HUES48 (cell line): ENCODE data around the gene ATXN1.

Experiments
- H3K27ac ChIP-seq: one replicate; pipeline ENCODE4 v1.7.0; 2013; ENCODE audit warnings: low read depth, low read length, inconsistent platforms
- H3K27me3 ChIP-seq: 2 replicates; pipeline ENCODE4 v1.6.1; 2013; ENCODE audit warnings: mild to moderate bottlenecking, low read length; ENCODE audit not compliant: control insufficient read depth, insufficient read depth
- H3K36me3 ChIP-seq: 2 replicates; pipeline ENCODE4 v1.6.1; 2013; ENCODE audit warnings: low read length; ENCODE audit not compliant: control insufficient read depth, insufficient read depth
- H3K4me1 ChIP-seq: 2 replicates; pipeline ENCODE4 v1.6.1; 2013; ENCODE audit warnings: mild to moderate bottlenecking, low read length; ENCODE audit not compliant: control insufficient read depth, insufficient read depth
- H3K4me3 ChIP-seq: 2 replicates; pipeline ENCODE4 v1.5.1; 2013; ENCODE audit warnings: mild to moderate bottlenecking, low read depth, low read length
- H3K9ac ChIP-seq: 2 replicates; pipeline ENCODE4 v1.6.1; 2013; ENCODE audit warnings: mild to moderate bottlenecking, low read depth, low read length, moderate library complexity
- H3K9me3 ChIP-seq: 2 replicates; pipeline ENCODE4 v1.6.1; 2013; ENCODE audit warnings: low read length; ENCODE audit not compliant: control insufficient read depth, insufficient read depth

Gene ATXN1

GRCh38 chr6:16751251-16751946 is 9.9 kb downstream of the ATXN1 start:
- H3K27ac ChIP-seq: no peak overlapping the region
- no peaks in the 10 kb centered on the region for H3K27me3 ChIP-seq
- no peak overlapping the region for H3K9ac ChIP-seq
- H3K9me3 ChIP-seq: no peaks in the 10 kb centered on the region
- H3K4me3 ChIP-seq: no peak overlapping the region
- H3K4me1 ChIP-seq: peaks cover 16% of the 10 kb centered on the region; the same call in 1 of the 2 replicates
- H3K36me3 ChIP-seq: no peaks in the 10 kb centered on the region

- Histone ChIP-seq H3K27me3 (no peaks in the 10 kb centered on the region), H3K4me1 (peaks cover 20% of the 10 kb centered on the region), H3K36me3 (no peaks in the 10 kb centered on the region), H3K9ac (no peak overlapping the region), H3K9me3 (no peaks in the 10 kb centered on the region), H3K27ac (no peak overlapping the region), H3K4me3 (no peak overlapping the region)
Observed at GRCh38 chr6:16750566-16750965, 10.7 kb downstream of the ATXN1 start.

- Histone ChIP-seq H3K4me1 (peaks cover 24% of the 10 kb centered on the region), H3K4me3 (no peak overlapping the region), H3K27ac (no peak overlapping the region), H3K9me3 (no peaks in the 10 kb centered on the region), H3K27me3 (no peaks in the 10 kb centered on the region), H3K9ac (no peak overlapping the region), H3K36me3 (no peaks in the 10 kb centered on the region)
Observed at GRCh38 chr6:16749516-16750485, 11.5 kb downstream of the ATXN1 start.

- H3K36me3 ChIP-seq: no peaks in the 10 kb centered on the region
- no peak overlapping the region for H3K4me3 ChIP-seq
- no peaks in the 10 kb centered on the region for H3K9me3 ChIP-seq
- H3K4me1 ChIP-seq: peaks cover 21% of the 10 kb centered on the region
- H3K27ac ChIP-seq: no peak overlapping the region
- H3K9ac ChIP-seq: no peak overlapping the region
- H3K27me3 ChIP-seq: no peaks in the 10 kb centered on the region
Observed at GRCh38 chr6:16748025-16748319, 13.3 kb downstream of the ATXN1 start.

GRCh38 chr6:16747232-16748024 is 13.8 kb downstream of the ATXN1 start:
- H3K27ac ChIP-seq: no peak overlapping the region
- H3K9me3 ChIP-seq: no peaks in the 10 kb centered on the region
- H3K27me3 ChIP-seq: no peaks in the 10 kb centered on the region
- peaks cover 21% of the 10 kb centered on the region for H3K4me1 ChIP-seq
- H3K4me3 ChIP-seq: no peak overlapping the region
- no peaks in the 10 kb centered on the region for H3K36me3 ChIP-seq
- no peak overlapping the region for H3K9ac ChIP-seq

- peaks cover 21% of the 10 kb centered on the region for H3K4me1 ChIP-seq
- H3K9me3 ChIP-seq: no peaks in the 10 kb centered on the region
- H3K27me3 ChIP-seq: no peaks in the 10 kb centered on the region
- H3K27ac ChIP-seq: no peak overlapping the region
- no peaks in the 10 kb centered on the region for H3K36me3 ChIP-seq
- H3K9ac ChIP-seq: no peak overlapping the region
- no peak overlapping the region for H3K4me3 ChIP-seq
Observed at GRCh38 chr6:16746812-16747211, 14.4 kb downstream of the ATXN1 start.

GRCh38 chr6:16746401-16746800 is 14.9 kb downstream of the ATXN1 start:
- Histone ChIP-seq H3K4me3 (no peak overlapping the region), H3K9ac (no peak overlapping the region), H3K27me3 (no peaks in the 10 kb centered on the region), H3K27ac (no peak overlapping the region), H3K36me3 (no peaks in the 10 kb centered on the region), H3K4me1 (peaks cover 17% of the 10 kb centered on the region), H3K9me3 (no peaks in the 10 kb centered on the region)

GRCh38 chr6:16743664-16744210 is 17.5 kb downstream of the ATXN1 start:
- Histone ChIP-seq H3K27me3 (no peaks in the 10 kb centered on the region), H3K4me3 (no peak overlapping the region), H3K9ac (no peak overlapping the region), H3K36me3 (no peaks in the 10 kb centered on the region), H3K27ac (no peak overlapping the region), H3K9me3 (no peaks in the 10 kb centered on the region), H3K4me1 (peaks cover 10% of the 10 kb centered on the region)

- Histone ChIP-seq H3K27me3 (no peaks in the 10 kb centered on the region), H3K27ac (no peak overlapping the region), H3K9me3 (no peaks in the 10 kb centered on the region), H3K4me1 (peaks cover 19% of the 10 kb centered on the region), H3K4me3 (no peak overlapping the region), H3K36me3 (no peaks in the 10 kb centered on the region), H3K9ac (no peak overlapping the region)
Observed at GRCh38 chr6:16742116-16742515, 19.1 kb downstream of the ATXN1 start.

- Histone ChIP-seq H3K9ac (no peak overlapping the region), H3K4me1 (peaks cover 26% of the 10 kb centered on the region), H3K27ac (no peak overlapping the region), H3K27me3 (no peaks in the 10 kb centered on the region), H3K4me3 (no peak overlapping the region), H3K9me3 (no peaks in the 10 kb centered on the region), H3K36me3 (no peaks in the 10 kb centered on the region)
Observed at GRCh38 chr6:16741112-16742016, 19.9 kb downstream of the ATXN1 start.
